ENCODE results near the gene SUN1.

SUN1 gene

GRCh38 chr7:908591-909357 lies 76.5 kb downstream of the SUN1 start:
- DNase-seq = peak; percentile 14 to 64

- no peak for DNase-seq
These were observed 77.4 kb downstream of the SUN1 start for GRCh38 chr7:909358-910329.

GRCh38 chr7:910441-910861 lies 78.2 kb downstream of the SUN1 start:
- DNase-seq = peak; percentile 48 to 72

GRCh38 chr7:910931-911431 lies 78.7 kb downstream of the SUN1 start:
- DNase-seq = peak in 1 of 2 experiments; percentile 58

- no peak for DNase-seq
These were observed 79.7 kb downstream of the SUN1 start for GRCh38 chr7:911791-912480.

GRCh38 chr7:913736-914520 lies 81.7 kb downstream of the SUN1 start:
- peak; percentile 32 to 84 for DNase-seq

- DNase-seq = no peak
These were observed 82.4 kb downstream of the SUN1 start for GRCh38 chr7:914521-915194.

- DNase-seq = peak in 1 of 2 experiments; percentile 38
These were observed 83.3 kb downstream of the SUN1 start for GRCh38 chr7:915291-916218.

GRCh38 chr7:916291-916941 lies 84.1 kb downstream of the SUN1 start:
- DNase-seq = no peak

GRCh38 chr7:917255-918117 lies 85.2 kb downstream of the SUN1 start:
- DNase-seq = no peak

GRCh38 chr7:918118-918425 lies 85.8 kb downstream of the SUN1 start:
- no peak for DNase-seq

GRCh38 chr7:918441-919113 lies 86.3 kb downstream of the SUN1 start:
- DNase-seq = no peak

GRCh38 chr7:919114-919442 lies 86.8 kb downstream of the SUN1 start:
- no peak for DNase-seq

GRCh38 chr7:919924-920341 lies 87.7 kb downstream of the SUN1 start:
- DNase-seq = no peak

- no peak for DNase-seq
These were observed 88.2 kb downstream of the SUN1 start for GRCh38 chr7:920351-921070.

GRCh38 chr7:921071-921461 lies 88.8 kb downstream of the SUN1 start:
- DNase-seq = no peak

- DNase-seq = no peak
These were observed 89.5 kb downstream of the SUN1 start for GRCh38 chr7:921581-922333.

Measured in NCI-H526 (cell line).